ENCODE data around the gene GPC5.
"Not testable (repeated sequence)": the region's sequence is repeated elsewhere in the genome, so short reads cannot be mapped to it uniquely, and the experiment has no call there.

The GPC5 gene

DNA sequence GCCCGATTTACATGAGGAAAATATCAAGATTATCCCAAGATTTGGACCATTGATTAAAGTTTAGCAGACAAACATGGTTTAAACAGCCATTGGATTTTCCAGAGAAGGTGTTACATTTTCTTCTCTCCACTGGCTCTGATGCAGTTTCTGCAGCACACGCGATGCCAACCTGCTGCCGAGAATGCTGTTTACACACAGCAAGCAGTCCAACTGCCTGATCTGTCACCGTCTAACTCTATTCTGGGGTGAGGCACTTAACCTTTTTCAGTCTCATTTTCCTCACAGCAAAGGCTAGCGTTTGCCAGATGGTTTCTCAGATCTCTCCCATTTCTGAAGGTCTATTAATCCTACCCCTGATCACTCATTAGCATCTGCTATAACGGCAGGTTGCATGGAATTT lies 1064.7 kb downstream of the GPC5 start:
- Histone ChIP-seq H3K36me3 (ENCODE audit: control insufficient read depth, insufficient read depth, low read length) (no peaks in the 10 kb centered on the region), H3K4me1 (ENCODE audit: control insufficient read depth, insufficient read depth, low read length) (peaks cover 14% of the 10 kb centered on the region), H3K9me3 (ENCODE audit: control insufficient read depth, low read length) (no peaks in the 10 kb centered on the region), H3K9ac (ENCODE audit: low read length) (no peak overlapping the region), H3K4me3 (ENCODE audit: low read length) (no peak overlapping the region), H3K27me3 (ENCODE audit: control insufficient read depth, insufficient read depth, low read length) (no peaks in the 10 kb centered on the region)

DNA sequence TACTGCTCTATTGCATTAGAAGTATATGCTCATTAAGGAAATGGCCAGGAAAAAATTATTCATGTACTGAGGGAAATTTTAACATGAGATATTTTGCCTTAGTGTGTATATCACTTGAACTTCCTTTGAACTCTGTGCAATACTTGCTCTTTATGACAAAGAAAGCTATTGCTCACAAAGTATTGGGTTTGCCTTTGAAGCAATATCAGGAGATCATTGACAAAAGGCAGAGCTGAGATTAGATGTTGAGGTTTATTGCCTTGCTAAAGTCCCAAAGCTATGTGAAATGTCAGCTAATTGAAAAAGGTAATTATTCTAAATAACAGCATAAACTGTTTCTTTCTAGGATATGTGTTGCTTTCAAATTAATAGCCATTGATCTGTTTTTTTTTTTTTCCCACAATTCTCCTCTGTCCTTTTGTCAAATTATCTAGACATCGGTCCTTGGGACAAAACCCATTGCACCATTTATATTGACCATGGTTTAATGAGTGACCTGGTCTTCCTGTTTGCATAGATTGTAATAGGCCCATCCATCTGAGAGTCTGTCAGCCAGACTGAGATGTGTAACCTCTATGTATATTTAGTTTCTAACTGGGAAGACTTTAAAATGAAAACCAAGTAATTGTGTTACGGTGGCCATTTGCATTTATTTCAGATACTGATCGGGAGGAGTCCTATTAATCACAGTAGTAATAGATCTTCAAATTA lies 1075.5 kb downstream of the GPC5 start:
- H3K9ac ChIP-seq (ENCODE audit: low read length), result no peak overlapping the region
- no peaks in the 10 kb centered on the region for H3K9me3 ChIP-seq (ENCODE audit: control insufficient read depth, low read length)
- no peak overlapping the region for H3K4me3 ChIP-seq (ENCODE audit: low read length)
- H3K36me3 ChIP-seq (ENCODE audit: control insufficient read depth, insufficient read depth, low read length), result no peaks in the 10 kb centered on the region
- H3K4me1 ChIP-seq (ENCODE audit: control insufficient read depth, insufficient read depth, low read length), result no peaks in the 10 kb centered on the region
- H3K27me3 ChIP-seq (ENCODE audit: control insufficient read depth, insufficient read depth, low read length), result no peaks in the 10 kb centered on the region

DNA sequence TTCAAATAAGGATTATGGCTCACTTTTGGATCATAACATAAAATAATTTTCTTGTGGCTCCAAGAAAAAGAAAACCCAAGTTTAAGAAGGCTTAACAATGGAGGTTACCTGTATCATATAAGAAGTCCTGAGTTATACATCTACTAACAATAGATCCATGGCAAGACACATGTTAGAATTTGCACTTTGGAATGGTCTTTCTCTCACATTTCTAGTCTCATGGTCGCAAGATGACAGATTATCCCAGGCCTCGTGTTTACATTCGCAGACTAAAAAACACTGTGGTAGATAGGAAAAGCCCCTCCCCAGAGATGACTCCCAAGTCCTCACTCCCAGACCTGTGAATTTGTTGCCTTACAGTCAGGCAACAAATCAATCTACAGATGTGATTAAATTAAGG lies 1082.0 kb downstream of the GPC5 start:
- Histone ChIP-seq H3K36me3 (ENCODE audit: control insufficient read depth, insufficient read depth, low read length) (no peaks in the 10 kb centered on the region), H3K9ac (ENCODE audit: low read length) (no peak overlapping the region), H3K4me1 (ENCODE audit: control insufficient read depth, insufficient read depth, low read length) (no peaks in the 10 kb centered on the region)

DNA sequence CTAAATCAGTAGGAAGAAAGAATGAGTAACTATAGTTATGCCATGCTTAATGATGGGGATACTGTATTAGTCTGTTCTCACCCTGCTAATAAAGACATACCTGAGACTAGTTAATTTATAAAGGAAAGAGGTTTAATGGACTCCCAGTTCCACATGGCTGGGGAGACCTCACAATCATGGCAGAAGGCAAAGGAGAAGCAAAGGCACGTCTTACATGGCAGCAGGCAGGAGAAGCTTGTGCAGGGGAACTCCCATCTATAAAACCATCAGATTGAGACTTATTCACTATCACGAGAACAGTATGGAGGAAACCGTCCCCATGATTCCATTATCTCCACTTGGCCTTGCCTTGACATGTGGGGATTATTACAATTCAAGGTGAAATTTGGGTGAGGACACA lies 1084.4 kb downstream of the GPC5 start:
- H3K9me3 ChIP-seq (ENCODE audit: control insufficient read depth, low read length); H3K9ac ChIP-seq (ENCODE audit: low read length); H3K4me3 ChIP-seq (ENCODE audit: low read length); H3K36me3 ChIP-seq (ENCODE audit: control insufficient read depth, insufficient read depth, low read length); H3K4me1 ChIP-seq (ENCODE audit: control insufficient read depth, insufficient read depth, low read length); H3K27me3 ChIP-seq (ENCODE audit: control insufficient read depth, insufficient read depth, low read length): not testable (repeated sequence)

More for the DNA sequence above, 1082.0 kb downstream of the GPC5 start:
- Histone ChIP-seq H3K27me3 (ENCODE audit: control insufficient read depth, insufficient read depth, low read length) (no peaks in the 10 kb centered on the region), H3K4me3 (ENCODE audit: low read length) (no peak overlapping the region), H3K9me3 (ENCODE audit: control insufficient read depth, low read length) (no peaks in the 10 kb centered on the region)

DNA sequence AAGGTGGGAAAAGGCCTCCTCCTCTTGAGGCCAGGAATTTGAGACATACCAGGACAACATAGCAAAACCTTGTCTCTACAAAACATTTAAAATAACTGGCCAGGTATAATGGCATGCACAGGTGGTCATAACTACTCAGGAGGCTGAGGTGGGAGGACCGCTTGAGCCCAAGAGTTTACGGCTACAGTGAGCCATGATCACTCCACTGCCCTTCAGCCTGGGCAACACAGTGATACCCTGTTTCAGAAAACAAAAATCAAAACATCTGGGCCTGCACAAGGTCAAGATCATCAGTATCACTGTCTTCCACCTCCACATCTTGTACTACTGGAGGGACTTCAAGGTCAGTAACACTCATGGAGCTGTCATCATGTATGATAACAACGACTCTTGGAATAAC lies 1085.5 kb downstream of the GPC5 start:
- no peaks in the 10 kb centered on the region for H3K27me3 ChIP-seq (ENCODE audit: control insufficient read depth, insufficient read depth, low read length)
- no peak overlapping the region for H3K4me3 ChIP-seq (ENCODE audit: low read length)
- H3K4me1 ChIP-seq (ENCODE audit: control insufficient read depth, insufficient read depth, low read length), result no peaks in the 10 kb centered on the region
- no peaks in the 10 kb centered on the region for H3K9me3 ChIP-seq (ENCODE audit: control insufficient read depth, low read length)
- H3K36me3 ChIP-seq (ENCODE audit: control insufficient read depth, insufficient read depth, low read length), result no peaks in the 10 kb centered on the region
- H3K9ac ChIP-seq (ENCODE audit: low read length), result no peak overlapping the region

DNA sequence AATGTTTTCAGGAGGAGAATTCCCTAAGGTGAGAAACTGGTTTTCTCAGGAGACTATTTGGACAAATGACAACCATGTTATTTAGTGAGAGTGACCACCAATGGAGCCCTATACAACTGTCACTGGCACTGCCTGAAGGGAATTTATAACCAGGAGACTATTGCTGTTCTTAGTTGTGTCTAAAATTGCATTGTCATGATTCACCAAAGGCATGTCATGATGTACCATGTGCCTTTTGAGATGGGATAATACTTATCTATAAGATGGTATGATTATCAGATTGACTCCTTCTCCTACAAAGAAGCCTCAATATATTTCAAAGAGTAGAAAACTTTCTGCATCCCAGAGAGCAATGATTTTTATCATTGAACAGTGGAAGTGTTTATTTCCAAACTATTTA lies 1088.8 kb downstream of the GPC5 start:
- Histone ChIP-seq H3K4me3 (ENCODE audit: low read length) (no peak overlapping the region), H3K27me3 (ENCODE audit: control insufficient read depth, insufficient read depth, low read length) (no peaks in the 10 kb centered on the region), H3K9ac (ENCODE audit: low read length) (no peak overlapping the region), H3K4me1 (ENCODE audit: control insufficient read depth, insufficient read depth, low read length) (no peaks in the 10 kb centered on the region), H3K9me3 (ENCODE audit: control insufficient read depth, low read length) (no peaks in the 10 kb centered on the region), H3K36me3 (ENCODE audit: control insufficient read depth, insufficient read depth, low read length) (no peaks in the 10 kb centered on the region)

DNA sequence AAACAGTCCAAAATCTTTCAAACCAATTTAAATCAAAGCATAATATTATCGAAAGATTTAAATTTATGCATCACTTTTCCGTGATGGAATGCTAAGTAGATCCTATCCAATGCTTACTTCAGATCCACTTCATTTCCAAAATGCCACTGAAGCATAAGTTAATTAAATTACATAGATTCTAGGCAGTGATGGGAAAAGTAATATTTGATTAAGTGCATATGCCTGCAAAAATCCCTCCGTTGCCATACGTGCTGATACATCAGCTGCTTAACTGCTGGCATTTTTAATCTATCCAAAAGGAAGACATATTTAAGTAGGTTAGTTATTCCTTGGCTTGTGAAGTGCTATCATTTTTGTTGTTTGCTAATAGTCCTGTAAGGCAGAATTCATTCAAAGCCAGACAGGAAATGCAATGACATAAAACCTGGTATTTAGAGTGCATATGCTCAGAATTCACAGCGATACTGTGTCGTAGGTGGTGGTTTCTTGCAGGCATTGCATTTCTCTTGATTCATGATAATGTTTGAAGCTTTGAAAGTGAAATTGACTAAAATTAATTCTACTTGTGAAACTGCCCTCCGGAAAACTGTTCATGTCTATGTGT lies 1089.9 kb downstream of the GPC5 start:
- H3K9me3 ChIP-seq (ENCODE audit: control insufficient read depth, low read length), result no peaks in the 10 kb centered on the region
- no peak overlapping the region for H3K9ac ChIP-seq (ENCODE audit: low read length)
- H3K27me3 ChIP-seq (ENCODE audit: control insufficient read depth, insufficient read depth, low read length), result no peaks in the 10 kb centered on the region
- H3K4me3 ChIP-seq (ENCODE audit: low read length), result no peak overlapping the region
- no peaks in the 10 kb centered on the region for H3K36me3 ChIP-seq (ENCODE audit: control insufficient read depth, insufficient read depth, low read length)
- no peaks in the 10 kb centered on the region for H3K4me1 ChIP-seq (ENCODE audit: control insufficient read depth, insufficient read depth, low read length)

DNA sequence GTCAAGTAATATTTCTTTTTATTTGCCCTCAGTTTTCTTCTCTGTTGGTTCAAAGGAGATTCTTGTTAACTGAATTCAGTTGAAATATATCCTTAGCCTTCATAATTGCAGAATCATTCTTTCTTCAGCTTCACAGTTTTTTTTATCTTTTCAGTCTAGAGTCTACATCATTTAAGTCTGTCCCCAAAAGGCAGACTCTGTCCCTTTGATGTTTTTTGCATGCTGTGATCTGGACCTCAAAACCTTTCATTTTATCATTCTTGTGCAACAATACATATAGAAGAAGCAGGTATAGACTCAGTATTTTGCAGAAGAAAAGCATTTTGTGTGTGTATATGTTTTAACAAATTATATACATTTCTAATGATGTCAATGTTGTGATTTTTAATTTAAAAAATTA lies 1093.4 kb downstream of the GPC5 start:
- Histone ChIP-seq H3K4me1 (ENCODE audit: control insufficient read depth, insufficient read depth, low read length) (no peaks in the 10 kb centered on the region), H3K36me3 (ENCODE audit: control insufficient read depth, insufficient read depth, low read length) (no peaks in the 10 kb centered on the region), H3K27me3 (ENCODE audit: control insufficient read depth, insufficient read depth, low read length) (no peaks in the 10 kb centered on the region), H3K9ac (ENCODE audit: low read length) (no peak overlapping the region), H3K9me3 (ENCODE audit: control insufficient read depth, low read length) (no peaks in the 10 kb centered on the region), H3K4me3 (ENCODE audit: low read length) (no peak overlapping the region)

DNA sequence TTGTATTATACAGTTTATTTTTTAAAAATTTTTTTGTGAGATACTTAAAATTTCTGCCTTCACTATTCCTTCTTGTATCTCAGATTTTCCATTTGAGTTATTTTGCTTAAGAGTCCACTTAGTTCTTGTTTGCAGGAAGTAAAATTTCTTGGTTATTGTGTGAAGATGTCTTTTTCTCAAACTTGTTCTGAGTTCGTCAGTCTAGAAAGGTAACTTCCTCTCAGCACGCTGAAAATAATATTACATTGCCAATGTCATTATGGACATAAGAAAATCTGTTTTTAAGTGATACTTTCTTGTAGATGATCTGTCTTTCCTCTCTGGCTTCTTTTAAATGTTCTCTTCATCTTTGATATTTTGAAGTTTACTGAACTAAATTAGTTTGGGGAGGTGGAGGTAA lies 1096.5 kb downstream of the GPC5 start:
- H3K27me3 ChIP-seq (ENCODE audit: control insufficient read depth, insufficient read depth, low read length), result no peaks in the 10 kb centered on the region

DNA sequence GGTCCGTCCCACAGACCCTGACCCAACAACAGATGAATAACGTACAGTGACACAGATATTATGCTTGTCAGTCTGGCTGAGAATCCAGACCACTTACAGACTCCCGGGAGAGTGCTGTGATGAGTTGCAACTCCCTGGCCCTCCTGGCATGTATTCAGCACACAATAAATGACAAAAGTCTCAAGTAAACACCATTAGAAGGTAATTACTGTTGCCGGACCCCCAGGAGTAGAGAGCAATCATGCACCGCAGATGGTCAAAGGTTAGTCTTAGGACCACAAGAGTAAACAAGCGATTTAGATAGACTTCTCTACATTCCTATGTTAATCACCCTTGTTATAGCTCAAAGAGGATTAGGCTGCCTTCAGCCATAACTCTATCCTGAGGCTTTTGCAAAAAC lies 1101.8 kb downstream of the GPC5 start:
- Histone ChIP-seq H3K9me3 (ENCODE audit: control insufficient read depth, low read length) (no peaks in the 10 kb centered on the region), H3K27me3 (ENCODE audit: control insufficient read depth, insufficient read depth, low read length) (no peaks in the 10 kb centered on the region), H3K36me3 (ENCODE audit: control insufficient read depth, insufficient read depth, low read length) (no peaks in the 10 kb centered on the region)

More for the DNA sequence above, 1096.5 kb downstream of the GPC5 start:
- Histone ChIP-seq H3K4me1 (ENCODE audit: control insufficient read depth, insufficient read depth, low read length) (no peaks in the 10 kb centered on the region), H3K36me3 (ENCODE audit: control insufficient read depth, insufficient read depth, low read length) (no peaks in the 10 kb centered on the region), H3K9me3 (ENCODE audit: control insufficient read depth, low read length) (no peaks in the 10 kb centered on the region), H3K9ac (ENCODE audit: low read length) (no peak overlapping the region), H3K4me3 (ENCODE audit: low read length) (no peak overlapping the region)

DNA sequence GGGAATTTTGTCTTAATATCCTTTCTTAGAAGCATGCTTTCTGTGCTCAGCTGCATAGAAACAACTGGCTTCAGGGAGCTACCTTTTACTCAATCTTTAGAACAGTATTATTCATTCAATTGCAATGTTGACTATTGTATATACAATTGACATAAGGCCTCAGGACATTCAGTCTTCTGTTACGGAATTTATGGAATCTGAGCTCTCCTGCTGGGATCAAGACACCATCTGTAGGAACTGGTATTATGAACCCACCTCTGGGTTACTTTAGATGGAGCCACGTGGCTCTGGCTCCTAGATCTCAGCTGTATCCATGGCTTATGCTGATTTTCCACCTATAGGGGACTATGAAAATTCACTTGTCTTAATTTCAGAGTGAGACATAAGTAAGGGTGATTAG lies 1112.0 kb downstream of the GPC5 start:
- H3K36me3 ChIP-seq (ENCODE audit: control insufficient read depth, insufficient read depth, low read length), result no peaks in the 10 kb centered on the region
- H3K4me3 ChIP-seq (ENCODE audit: low read length), result no peak overlapping the region
- H3K27me3 ChIP-seq (ENCODE audit: control insufficient read depth, insufficient read depth, low read length), result no peaks in the 10 kb centered on the region
- no peaks in the 10 kb centered on the region for H3K4me1 ChIP-seq (ENCODE audit: control insufficient read depth, insufficient read depth, low read length)
- H3K9me3 ChIP-seq (ENCODE audit: control insufficient read depth, low read length), result no peaks in the 10 kb centered on the region
- no peak overlapping the region for H3K9ac ChIP-seq (ENCODE audit: low read length)

More for the DNA sequence above, 1101.8 kb downstream of the GPC5 start:
- Histone ChIP-seq H3K4me3 (ENCODE audit: low read length) (no peak overlapping the region), H3K4me1 (ENCODE audit: control insufficient read depth, insufficient read depth, low read length) (no peaks in the 10 kb centered on the region), H3K9ac (ENCODE audit: low read length) (no peak overlapping the region)

DNA sequence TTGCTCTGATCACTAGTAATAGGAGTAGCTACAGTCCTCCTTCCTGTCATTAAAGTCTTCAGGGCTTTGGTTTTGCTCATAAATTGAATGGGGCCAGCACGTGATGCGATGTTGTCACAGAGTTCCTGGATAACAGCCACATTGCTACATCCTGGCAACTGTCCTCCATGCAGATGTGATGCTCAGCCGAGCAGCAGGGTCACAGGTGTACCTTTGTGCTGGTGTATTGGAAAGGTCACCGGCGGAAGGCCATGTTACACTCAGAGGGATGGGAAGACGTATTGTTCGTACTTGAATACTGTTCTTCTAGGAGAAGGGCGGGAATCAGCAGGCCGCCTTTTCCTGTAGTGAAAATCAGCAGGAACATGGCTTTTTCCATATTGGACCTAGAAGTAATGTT lies 1114.4 kb downstream of the GPC5 start:
- H3K36me3 ChIP-seq (ENCODE audit: control insufficient read depth, insufficient read depth, low read length), result no peaks in the 10 kb centered on the region
- no peak overlapping the region for H3K4me3 ChIP-seq (ENCODE audit: low read length)
- H3K9me3 ChIP-seq (ENCODE audit: control insufficient read depth, low read length), result no peaks in the 10 kb centered on the region
- H3K27me3 ChIP-seq (ENCODE audit: control insufficient read depth, insufficient read depth, low read length), result no peaks in the 10 kb centered on the region
- no peaks in the 10 kb centered on the region for H3K4me1 ChIP-seq (ENCODE audit: control insufficient read depth, insufficient read depth, low read length)
- H3K9ac ChIP-seq (ENCODE audit: low read length), result no peak overlapping the region
